H1 (cell line): ENCODE results near the gene SGCE. TPM values are rescaled to one million over a fixed set of nuclear protein-coding genes. Genes with fewer than 3 reads are reported as not detected.

Source experiments
- CTCF ChIA-PET: fragments of 300-600 bp; sonication (Branson Sonifier 250); formaldehyde crosslinking; loops from one replicate; lab custom pipeline; 2021; ENCODE audit not compliant: partially characterized antibody; lab: Charles Lee
- POLR2A ChIA-PET: fragments of 300-600 bp; sonication (Branson Sonifier 250); formaldehyde crosslinking; loops from one replicate; lab custom pipeline; 2021; ENCODE audit warnings: inconsistent platforms; ENCODE audit not compliant: partially characterized antibody; lab: Charles Lee
- DNase-seq, 2 experiments: peaks; one replicate each; pipeline versions ENCODE4 v3.0.0 to v3.0.0-alpha.2; 2010 to 2022; ENCODE audit warnings: low spot score in 2 of 2, low read depth in 1 of 2, mixed read lengths in 1 of 2
- FAIRE-seq: peaks from 2 replicates; lab custom pipeline; 2011; peaks lifted over from hg19 to GRCh38; lab: Jason Lieb, UNC
- H2AFZ ChIP-seq: 2 replicates; pipeline ENCODE4 v1.8.1; 2012; ENCODE audit warnings: low read length, inconsistent platforms
- H2AK5ac ChIP-seq: 2 replicates; pipeline ENCODE4 v1.6.1; 2013; ENCODE audit warnings: low read depth, low read length
- H2BK120ac ChIP-seq: replicated peaks from 2 replicates; pipeline ENCODE3; 2013; ENCODE audit warnings: low read depth, low read length, inconsistent platforms
- H2BK12ac ChIP-seq: 2 replicates; pipeline ENCODE4 v1.6.1; 2013; ENCODE audit warnings: low read depth, low read length
- H2BK15ac ChIP-seq: 2 replicates; pipeline ENCODE4 v1.6.1; 2013; ENCODE audit warnings: low read length
- H2BK20ac ChIP-seq: 2 replicates; pipeline ENCODE4 v1.6.1; 2013; ENCODE audit warnings: low read length
- H2BK5ac ChIP-seq: 2 replicates; pipeline ENCODE4 v1.6.1; 2013; ENCODE audit warnings: low read depth, low read length
- H3K14ac ChIP-seq: 2 replicates; pipeline ENCODE4 v1.6.1; 2013; ENCODE audit warnings: inconsistent platforms; ENCODE audit not compliant: insufficient read length
- H3K18ac ChIP-seq: 2 replicates; pipeline ENCODE4 v1.6.1; 2013; ENCODE audit warnings: low read length; ENCODE audit errors: extremely low read depth
- H3K23ac ChIP-seq: 2 replicates; pipeline ENCODE4 v1.6.1; 2013; ENCODE audit warnings: inconsistent platforms; ENCODE audit not compliant: insufficient read length
- H3K23me2 ChIP-seq: 2 replicates; pipeline ENCODE4 v1.6.1; 2013; ENCODE audit warnings: low read depth, low read length
- H3K27ac ChIP-seq: 2 replicates; pipeline ENCODE4 v1.6.1; 2011; ENCODE audit warnings: low read depth, low read length, inconsistent platforms
- H3K27me3 ChIP-seq, 4 experiments: replicated peaks in 1 of 4; 1 replicate in 1 of 4; 2 replicates in 3 of 4; pipeline versions ENCODE4 v1.6.1 to v1.8.1; 2011 to 2013; ENCODE audit warnings: low read length in 3 of 4, mild to moderate bottlenecking in 3 of 4, inconsistent platforms in 2 of 4, mixed read lengths in 2 of 4, moderate library complexity in 1 of 4; ENCODE audit not compliant: control insufficient read depth in 3 of 4, insufficient read depth in 3 of 4; ENCODE audit errors: extremely low read depth in 1 of 4
- H3K36me3 ChIP-seq, 4 experiments: 2 replicates each; pipeline versions ENCODE4 v1.6.1 to v1.8.1; 2011 to 2013; ENCODE audit warnings: mild to moderate bottlenecking in 4 of 4, low read length in 3 of 4, moderate library complexity in 2 of 4, control low read depth in 1 of 4, inconsistent platforms in 1 of 4; ENCODE audit not compliant: insufficient read depth in 4 of 4, control insufficient read depth in 2 of 4
- H3K4ac ChIP-seq: replicated peaks from 2 replicates; pipeline ENCODE3; 2013; ENCODE audit warnings: low read length, low read depth, mixed read lengths, inconsistent platforms; ENCODE audit not compliant: insufficient read length
- H3K4me1 ChIP-seq, 4 experiments: replicated peaks in 1 of 4; 1 replicate in 1 of 4; 2 replicates in 3 of 4; pipeline versions ENCODE4 v1.6.1 to v1.8.1; 2011 to 2013; ENCODE audit warnings: low read length in 3 of 4, inconsistent platforms in 2 of 4, mixed read lengths in 1 of 4; ENCODE audit not compliant: insufficient read depth in 4 of 4, control insufficient read depth in 3 of 4
- H3K4me2 ChIP-seq, 2 experiments: 2 replicates each; pipeline versions ENCODE4 v1.6.1 to v1.8.1; 2011 to 2013; ENCODE audit warnings: low read depth in 2 of 2, low read length in 2 of 2, control low read depth in 1 of 2, inconsistent platforms in 1 of 2, mild to moderate bottlenecking in 1 of 2; ENCODE audit not compliant: insufficient read depth in 1 of 2
- H3K4me3 ChIP-seq, 4 experiments: fragments of 200-600, 300-600 bp in 1 of 4; sonication (generic), shearing (Covaris generic), sonication (Bioruptor Twin) in 1 of 4; 2 replicates each; pipeline versions ENCODE4 v1.5.1 to v1.8.1; 2011 to 2016; ENCODE audit warnings: low read length in 4 of 4, low read depth in 3 of 4, control low read depth in 2 of 4, inconsistent platforms in 2 of 4, mild to moderate bottlenecking in 2 of 4, mixed read lengths in 1 of 4, moderate library complexity in 1 of 4; ENCODE audit not compliant: insufficient read depth in 2 of 4; ENCODE audit errors: extremely low read depth in 1 of 4
- H3K56ac ChIP-seq: replicated peaks from 2 replicates; pipeline ENCODE3; 2013; ENCODE audit warnings: low read depth, mild to moderate bottlenecking, mixed read lengths, low read length, inconsistent platforms; ENCODE audit not compliant: insufficient read length
- H3K79me1 ChIP-seq: 2 replicates; pipeline ENCODE4 v1.6.1; 2013; ENCODE audit warnings: low read depth, low read length, control low read depth
- H3K79me2 ChIP-seq, 2 experiments: 2 replicates each; pipeline versions ENCODE4 v1.6.1 to v1.8.1; 2012 to 2013; ENCODE audit warnings: low read length in 2 of 2, mild to moderate bottlenecking in 2 of 2, inconsistent platforms in 1 of 2; ENCODE audit not compliant: insufficient read depth in 2 of 2, control insufficient read depth in 1 of 2
- H3K9ac ChIP-seq, 4 experiments: replicated peaks in 1 of 4; 1 replicate in 1 of 4; 2 replicates in 3 of 4; pipeline versions ENCODE4 v1.6.1 to v1.8.1; 2011 to 2013; ENCODE audit warnings: low read depth in 3 of 4, low read length in 3 of 4, control low read depth in 2 of 4, mild to moderate bottlenecking in 2 of 4, moderate library complexity in 2 of 4, inconsistent platforms in 1 of 4; ENCODE audit errors: extremely low read depth in 1 of 4
- H3K9me3 ChIP-seq, 2 experiments: 2 replicates each; pipeline versions ENCODE4 v1.6.1 to v1.8.1; 2012 to 2013; ENCODE audit warnings: mild to moderate bottlenecking in 2 of 2, moderate library complexity in 2 of 2, control low read depth in 1 of 2, inconsistent platforms in 1 of 2, low read depth in 1 of 2, low read length in 1 of 2, mixed read lengths in 1 of 2; ENCODE audit not compliant: insufficient read depth in 2 of 2
- H4K20me1 ChIP-seq, 2 experiments: replicated peaks in 1 of 2; 2 replicates each; pipeline versions ENCODE3 to v1.8.1; 2011 to 2013; ENCODE audit warnings: inconsistent platforms in 2 of 2, low read length in 2 of 2, mild to moderate bottlenecking in 1 of 2; ENCODE audit not compliant: insufficient read depth in 2 of 2, control insufficient read depth in 1 of 2
- H4K5ac ChIP-seq: 2 replicates; pipeline ENCODE4 v1.6.1; 2013; ENCODE audit warnings: low read length, low read depth, mixed read lengths, inconsistent platforms; ENCODE audit not compliant: insufficient read length
- H4K8ac ChIP-seq: 2 replicates; pipeline ENCODE4 v1.8.0; 2013; ENCODE audit warnings: mild to moderate bottlenecking, moderate library complexity, low read length, inconsistent platforms; ENCODE audit not compliant: insufficient read depth; ENCODE audit errors: extremely low read depth
- H4K91ac ChIP-seq: replicated peaks from 2 replicates; pipeline ENCODE3; 2013; ENCODE audit warnings: low read length, mixed read lengths, inconsistent platforms; ENCODE audit not compliant: insufficient read length
- ASH2L ChIP-seq: fragments of 200-600, 300-600 bp; sonication (generic); IDR thresholded peaks from one replicate; pipeline ENCODE4 v1.7.1; 2017; ENCODE audit warnings: low read length
- BACH1 ChIP-seq: IDR thresholded peaks from 2 replicates; pipeline ENCODE4 v1.6.1; 2012; ENCODE audit warnings: low read length, improper control_type of control experiment
- CBX5 ChIP-seq: fragments of 300-800, 300-1000 bp; sonication (generic); IDR thresholded peaks from 2 replicates; pipeline ENCODE4 v1.7.1; 2016; ENCODE audit warnings: antibody characterized with exemption, low read length, low read depth
- CHD1 ChIP-seq: IDR thresholded peaks from 2 replicates; pipeline ENCODE4 v1.6.1; 2012; ENCODE audit warnings: low read depth, low read length, improper control_type of control experiment
- E2F6 ChIP-seq: IDR thresholded peaks from 2 replicates; pipeline ENCODE4 v1.6.1; 2012; ENCODE audit warnings: inconsistent platforms
- FOSL1 ChIP-seq: IDR thresholded peaks from 2 replicates; pipeline ENCODE4 v1.6.1; 2011; ENCODE audit warnings: mild to moderate bottlenecking, low read depth, low read length, moderate library complexity; ENCODE audit not compliant: insufficient read depth
- GABPA ChIP-seq: IDR thresholded peaks from 2 replicates; pipeline ENCODE4 v1.6.1; 2011; ENCODE audit warnings: mild to moderate bottlenecking, low read length, moderate library complexity, borderline replicate concordance; ENCODE audit not compliant: insufficient read depth
- POLR2A ChIP-seq, 2 experiments: IDR thresholded peaks; 1 replicate in 1 of 2; 2 replicates in 1 of 2; pipeline ENCODE4 v1.6.1; 2011; ENCODE audit warnings: low read depth in 2 of 2, low read length in 2 of 2, mild to moderate bottlenecking in 2 of 2; ENCODE audit errors: control extremely low read depth in 1 of 2
- RAD21 ChIP-seq, 2 experiments: IDR thresholded peaks in 1 of 2; conservative IDR thresholded peaks in 1 of 2; 2 replicates each; pipeline ENCODE4 v1.6.1; 2011; ENCODE audit warnings: low read depth in 2 of 2, low read length in 2 of 2, improper control_type of control experiment in 1 of 2, inconsistent platforms in 1 of 2, mild to moderate bottlenecking in 1 of 2, moderate library complexity in 1 of 2
- RBBP5 ChIP-seq: IDR thresholded peaks from 2 replicates; pipeline ENCODE4 v1.7.1; 2012; ENCODE audit warnings: low read depth, mild to moderate bottlenecking, inconsistent platforms, low read length, moderate library complexity, borderline replicate concordance
- SAP30 ChIP-seq: fragments of 300-600 bp; sonication (generic); IDR thresholded peaks from 2 replicates; pipeline ENCODE4 v1.7.1; 2012; ENCODE audit warnings: low read length, moderate library complexity, mild to moderate bottlenecking, inconsistent platforms; ENCODE audit not compliant: insufficient read depth, insufficient replicate concordance
- SIN3A ChIP-seq, 2 experiments: IDR thresholded peaks in 1 of 2; conservative IDR thresholded peaks in 1 of 2; 2 replicates each; pipeline ENCODE4 v1.6.1; 2011 to 2012; ENCODE audit warnings: low read length in 2 of 2, improper control_type of control experiment in 1 of 2, low read depth in 1 of 2, mild to moderate bottlenecking in 1 of 2
- SP4 ChIP-seq: IDR thresholded peaks from 2 replicates; pipeline ENCODE4 v1.6.1; 2012; ENCODE audit warnings: low read length, inconsistent platforms
- TEAD4 ChIP-seq: IDR thresholded peaks from 2 replicates; pipeline ENCODE4 v1.6.1; 2012; ENCODE audit warnings: low read depth, low read length, inconsistent platforms, mixed read lengths
- WGBS, 2 experiments: shearing (Covaris generic) in 1 of 2; methylation state at CpG; one replicate each; pipeline versions ENCODE4 v1.1.6 to v1.1.7; 2013 to 2015; ENCODE audit warnings: low lambda C conversion rate in 2 of 2, mixed read lengths in 2 of 2, inconsistent platforms in 1 of 2, low coverage in 1 of 2, missing lambda C conversion rate in 1 of 2; ENCODE audit not compliant: insufficient replicate concordance in 2 of 2, insufficient coverage in 1 of 2, insufficient read length in 1 of 2; ENCODE audit errors: extremely low coverage in 1 of 2, missing lambda C conversion rate in 1 of 2; 5-methylcytosine and 5-hydroxymethylcytosine counted together
- polyA plus RNA-seq, 7 experiments: library from polyadenylated mRNA; depleted of rRNA in 3 of 7; stranded (reverse) in 5 of 7; unstranded in 2 of 7; fragments of >200 nt in 5 of 7; fragments of 200-250 nt in 2 of 7; gene quantifications; 1 replicate in 5 of 7; 2 replicates in 1 of 7; 4 replicates in 1 of 7; pipeline versions ENCODE4 v1.2.1 to v1.2.3, GENCODE V29; 2011 to 2013; ENCODE audit warnings: missing spikeins in 2 of 7, mixed read lengths in 2 of 7
- total RNA-seq: library from RNA; stranded (reverse); fragmentation: NEBNext Ultra II Directional; extraction: Animal tissue kit (Norgen Biotek cat#: 25700); gene quantifications from 2 replicates; pipeline ENCODE4 v1.2.1, GENCODE V29; 2021

The SGCE gene
- total and polyA plus RNA-seq, 2 of the 8 experiments (the other 6 are each of a cell fraction or from before 2014, with no cell fraction given), result 12.8 to 25.0 TPM

- no peak overlapping the region for H3K56ac ChIP-seq
- H3K27me3 ChIP-seq, result no peaks in the 10 kb centered on the region
- H2AFZ ChIP-seq, result no peak overlapping the region
- no peaks in the 10 kb centered on the region for H3K23me2 ChIP-seq
- no peak overlapping the region for H3K18ac ChIP-seq
- H4K8ac ChIP-seq, result no peak overlapping the region
- H3K9me3 ChIP-seq, result peaks cover 6% of the 10 kb centered on the region in 2 experiments; a peak in 1 of 4 replicates
- ChIA-PET POLR2A (no interaction called here), CTCF (interaction anchor here (0.6 to 1.2 kb wide), 2 partner anchors 60 to 133 kb away, joined by 3 to 5 read pairs; no protein-coding TSS in a partner anchor)
- WGBS, 2 experiments, result 89% methylated on average over 2 of the region's 2 CpGs; no CpG with 5 or more reads in 1 of the 2 experiments
- no peak overlapping the region for H2AK5ac ChIP-seq
- no peak overlapping the region for H2BK15ac ChIP-seq
- H3K4me3 ChIP-seq, result no peak overlapping the region
- no peaks in the 10 kb centered on the region for H3K36me3 ChIP-seq
- DNase-seq (no peak), FAIRE-seq (no peak)
- H3K79me1 ChIP-seq, result no peaks in the 10 kb centered on the region
- no peak overlapping the region for H3K4ac ChIP-seq
- H4K5ac ChIP-seq, result no peak overlapping the region
- no peak overlapping the region for H4K91ac ChIP-seq
- no peak overlapping the region for H2BK5ac ChIP-seq
- H3K9ac ChIP-seq, result no peak overlapping the region
- no peak overlapping the region for H2BK120ac ChIP-seq
- H3K23ac ChIP-seq, result no peak overlapping the region
- H3K27ac ChIP-seq, result no peak overlapping the region
- H3K4me2 ChIP-seq, result no peak overlapping the region
- no peak overlapping the region for H2BK12ac ChIP-seq
- H3K14ac ChIP-seq, result no peak overlapping the region
- H3K79me2 ChIP-seq, result no peaks in the 10 kb centered on the region
- no peak overlapping the region for H2BK20ac ChIP-seq
- no peaks in the 10 kb centered on the region for H4K20me1 ChIP-seq
- no peaks in the 10 kb centered on the region; a peak in 1 of 7 replicates for H3K4me1 ChIP-seq
- TF ChIP-seq SIN3A (conservative IDR thresholded peaks at IDR 0.05 in 1 of 2, IDR thresholded peaks at IDR 0.05 in 1 of 2; ENCODE audit: low read depth in 1 of 2, low read length in 2 of 2), result no peak
- TF ChIP-seq GABPA, result no peak
- no peak for TF ChIP-seq SAP30
- TF ChIP-seq CBX5, result no peak
- TF ChIP-seq SP4, result no peak
- no peak for TF ChIP-seq POLR2A (IDR thresholded peaks at IDR 0.05; ENCODE audit: control extremely low read depth in 1 of 2, low read depth in 2 of 2, low read length in 2 of 2)
- TF ChIP-seq RAD21 (IDR thresholded peaks at IDR 0.05 in 1 of 2, conservative IDR thresholded peaks at IDR 0.05 in 1 of 2; ENCODE audit: low read depth in 2 of 2, low read length in 2 of 2), result no peak
- no peak for TF ChIP-seq FOSL1
- TF ChIP-seq RBBP5, result no peak
- no peak for TF ChIP-seq TEAD4
- TF ChIP-seq ASH2L, result no peak
- TF ChIP-seq BACH1, result no peak
- no peak for TF ChIP-seq CHD1
- no peak for TF ChIP-seq E2F6
Observed at GRCh38 chr7:94575646-94576045, 80.3 kb downstream of the SGCE start.
